HT1080 (cell line): ENCODE results near the gene MAST4. TPM values are rescaled to one million over a fixed set of nuclear protein-coding genes. Genes with fewer than 3 reads are reported as not detected.

Source experiments
- DNase-seq: peaks from one replicate; pipeline ENCODE4 v3.0.0-alpha.2; 2015; ENCODE audit warnings: low read depth
- total RNA-seq: library from RNA; depleted of rRNA; stranded (reverse); fragments of >200 nt; shearing (Covaris generic); gene quantifications from 2 replicates; pipeline ENCODE4 v1.2.3, GENCODE V29; 2014

MAST4 gene
- total RNA-seq, 1 experiment from 2014 or later = 8.7 TPM

GRCh38 chr5:67063055-67063454 is 466.9 kb downstream of the MAST4 start:
- no peak for DNase-seq

GRCh38 chr5:67063791-67064190 is 467.6 kb downstream of the MAST4 start:
- DNase-seq = peak; percentile 48

GRCh38 chr5:67065237-67065636 is 469.0 kb downstream of the MAST4 start:
- DNase-seq = no peak

GRCh38 chr5:67065696-67066095 is 469.5 kb downstream of the MAST4 start:
- no peak for DNase-seq

DNA sequence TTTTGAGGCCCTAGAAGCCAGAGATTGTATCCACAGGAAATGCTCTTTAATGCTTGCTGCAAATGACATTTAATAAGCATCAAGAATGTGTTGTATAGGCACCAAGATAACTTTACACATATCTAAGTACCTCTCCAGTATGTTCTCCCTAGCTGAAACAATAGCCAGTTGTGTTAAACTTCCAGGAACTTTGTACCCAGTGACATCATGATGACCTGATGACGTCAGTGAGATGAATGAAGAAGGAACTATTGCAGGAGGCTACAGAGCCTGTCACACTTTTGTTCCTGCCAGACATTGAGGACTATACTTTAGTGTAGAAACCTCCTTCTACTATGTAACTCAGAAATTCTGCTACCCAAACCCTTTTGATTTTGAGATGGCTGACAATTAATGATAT is 470.6 kb downstream of the MAST4 start:
- DNase-seq = peak; percentile 6

GRCh38 chr5:67073045-67073680 is 477.0 kb downstream of the MAST4 start:
- DNase-seq = no peak

GRCh38 chr5:67077296-67077695 is 481.1 kb downstream of the MAST4 start:
- DNase-seq = no peak

GRCh38 chr5:67081261-67081660 is 485.1 kb downstream of the MAST4 start:
- no peak for DNase-seq

GRCh38 chr5:67082941-67083340 is 486.7 kb downstream of the MAST4 start:
- DNase-seq = no peak

- no peak for DNase-seq
These were observed 489.4 kb downstream of the MAST4 start for GRCh38 chr5:67085616-67086015.

DNA sequence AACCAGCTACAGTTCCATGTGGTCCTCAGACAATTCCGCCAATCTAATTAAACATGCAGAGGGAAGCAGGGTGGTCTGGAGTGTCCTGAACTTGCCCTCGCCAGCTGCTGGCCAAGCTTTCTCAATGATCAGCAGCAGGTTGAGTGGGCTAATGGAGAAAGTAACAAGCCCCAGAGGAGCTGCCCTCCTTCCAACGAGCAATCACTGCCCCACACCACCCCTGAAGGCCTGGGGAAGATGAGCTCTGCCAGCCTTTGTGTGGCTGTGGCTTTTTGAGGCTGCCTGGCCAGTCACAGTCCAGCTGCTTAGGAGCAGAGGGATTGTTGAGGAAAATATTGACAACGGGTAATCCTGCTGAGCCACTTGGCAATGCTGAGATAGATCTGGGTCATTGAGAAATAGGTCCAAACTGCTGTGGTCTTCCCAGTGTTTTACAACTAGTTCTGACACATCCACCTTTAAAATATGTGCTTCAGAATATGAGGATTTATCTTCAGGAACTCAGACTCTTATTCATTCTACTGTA is 493.1 kb downstream of the MAST4 start:
- peak; percentile 3 for DNase-seq

- no peak for DNase-seq
These were observed 493.8 kb downstream of the MAST4 start for GRCh38 chr5:67090040-67090439.

DNA sequence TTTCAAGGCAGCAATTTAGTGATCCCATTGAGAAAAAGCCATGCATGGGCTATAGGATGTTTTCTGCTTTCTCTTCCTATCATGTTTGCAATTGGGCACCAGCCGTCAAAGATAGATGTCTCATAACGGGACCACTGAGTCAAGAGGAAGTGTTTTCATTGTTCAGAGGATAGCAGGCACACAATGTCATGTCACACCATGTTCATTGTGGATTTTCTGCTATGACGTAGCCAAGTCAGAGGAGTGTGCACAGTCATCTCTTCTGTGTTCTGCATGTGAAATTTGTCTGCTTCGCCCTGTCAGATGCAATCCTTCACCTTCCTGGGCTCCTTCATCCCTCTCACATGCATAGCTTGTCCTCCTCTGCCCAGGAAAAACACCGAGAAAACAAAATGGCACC is 494.4 kb downstream of the MAST4 start:
- DNase-seq = no peak

GRCh38 chr5:67092535-67092934 is 496.3 kb downstream of the MAST4 start:
- no peak for DNase-seq

DNA sequence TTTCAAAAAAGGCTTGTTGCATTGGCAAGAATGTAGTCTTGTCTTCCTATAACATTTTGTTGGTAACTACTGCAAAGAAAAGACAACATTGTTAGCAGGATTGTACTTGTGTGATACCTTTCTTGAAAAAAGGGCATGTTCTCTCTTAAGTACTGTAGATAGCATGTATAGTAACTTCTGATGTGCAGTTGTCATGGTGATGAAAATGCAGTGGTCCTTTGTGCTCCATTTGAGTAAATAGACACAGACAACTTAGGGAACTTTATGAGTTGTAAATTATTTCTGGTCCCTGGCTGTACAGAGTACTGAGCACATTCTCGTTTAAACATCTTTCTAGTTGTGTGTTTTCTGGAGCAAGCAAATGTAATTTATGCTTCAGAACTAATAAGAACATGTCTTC is 497.1 kb downstream of the MAST4 start:
- DNase-seq = no peak

GRCh38 chr5:67094476-67095300 is 498.5 kb downstream of the MAST4 start:
- DNase-seq = peak; percentile 20

- no peak for DNase-seq
These were observed 499.4 kb downstream of the MAST4 start for GRCh38 chr5:67095346-67096171.

GRCh38 chr5:67098656-67099055 is 502.5 kb downstream of the MAST4 start:
- DNase-seq = no peak

- DNase-seq = no peak
These were observed 504.1 kb downstream of the MAST4 start for GRCh38 chr5:67100301-67100700.

- no peak for DNase-seq
These were observed 506.5 kb downstream of the MAST4 start for GRCh38 chr5:67102708-67103107.

DNA sequence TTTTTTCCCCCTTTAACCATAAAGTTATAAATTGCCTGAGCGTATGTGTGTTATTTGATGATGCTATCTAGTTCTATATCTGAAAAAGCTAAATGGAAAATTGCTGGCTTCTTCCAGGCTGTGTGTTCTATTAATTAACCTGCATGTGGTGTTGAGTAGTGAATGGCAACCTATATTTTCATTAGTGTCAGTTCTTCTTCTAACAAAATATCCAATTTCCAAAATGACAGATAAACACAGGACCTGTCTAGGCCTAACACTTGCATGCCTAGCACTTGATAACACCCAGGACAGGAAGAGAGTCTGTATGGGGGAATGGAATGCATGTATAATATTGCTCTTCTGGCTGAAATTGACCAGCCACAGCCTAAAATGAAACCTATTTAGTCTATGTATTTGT is 508.7 kb downstream of the MAST4 start:
- DNase-seq = no peak

- DNase-seq = no peak
These were observed 509.1 kb downstream of the MAST4 start for GRCh38 chr5:67105270-67105669.
